Inflammatory macrophage treated with lipopolysaccharide for 4 hours (primary cell): ENCODE results near the gene PPM1L.

Source experiments
- DNase-seq: peaks from one replicate; pipeline ENCODE4 v3.0.0-alpha.2; 2020

Gene PPM1L

GRCh38 chr3:160857476-160858119 is 101.6 kb downstream of the PPM1L start:
- no peak for DNase-seq

GRCh38 chr3:160860346-160860745 is 104.3 kb downstream of the PPM1L start:
- DNase-seq: no peak

DNA sequence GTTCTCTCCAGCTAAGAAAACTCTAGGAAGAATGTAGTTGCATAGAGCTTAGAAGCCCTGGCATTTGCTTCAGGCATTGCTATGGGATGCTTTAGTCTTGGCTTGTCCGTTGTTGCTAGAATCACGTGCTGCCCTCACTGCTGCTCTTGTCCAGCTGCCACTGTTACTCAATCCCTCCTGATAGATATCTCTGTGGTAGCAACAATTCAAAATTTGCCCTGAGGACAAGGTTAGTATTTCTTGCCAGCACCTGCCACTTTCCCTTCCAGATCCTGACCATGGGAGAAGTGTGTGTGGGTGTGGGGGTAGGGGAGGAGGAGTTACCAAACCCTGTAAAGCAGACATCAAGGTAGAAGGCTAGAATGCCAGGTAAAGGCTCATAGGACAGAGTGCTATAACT is 113.8 kb downstream of the PPM1L start:
- DNase-seq: no peak

DNA sequence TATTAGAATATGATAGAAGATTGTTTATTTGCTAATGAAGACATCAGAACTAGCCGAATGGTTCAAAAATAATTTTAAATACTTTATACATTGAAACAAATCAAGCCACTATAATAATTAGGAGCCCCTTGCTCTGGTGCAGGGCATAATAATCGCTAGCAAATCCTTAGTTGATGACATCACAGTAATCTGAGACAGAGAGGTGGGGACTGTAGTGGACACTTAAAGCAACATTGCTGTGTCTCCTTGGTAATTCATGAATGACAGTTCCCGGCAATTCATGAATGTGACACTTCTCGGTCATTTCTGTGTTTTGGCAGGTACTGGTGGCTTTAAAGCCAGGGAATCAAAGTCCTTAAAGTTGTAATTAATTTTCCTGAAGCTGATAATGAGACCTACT is 114.3 kb downstream of the PPM1L start:
- DNase-seq: no peak

DNA sequence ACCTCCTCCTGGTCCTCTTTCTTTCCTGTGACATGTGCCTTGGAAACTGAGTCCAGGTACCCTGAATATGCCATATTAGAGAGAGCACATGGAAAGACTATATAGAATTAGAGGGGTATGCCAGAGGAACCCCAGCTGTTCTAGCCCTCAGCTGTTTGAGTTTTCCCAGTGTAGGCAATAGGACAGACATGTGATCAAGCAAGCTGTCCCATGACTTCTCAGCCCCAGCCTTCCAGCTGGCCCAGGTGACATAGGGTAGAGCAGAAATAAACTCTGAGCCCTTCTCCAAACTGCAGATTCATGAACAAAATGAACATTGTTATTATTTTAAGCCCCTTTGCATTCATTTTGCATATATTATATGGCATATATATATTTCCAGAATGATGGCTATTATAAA is 118.7 kb downstream of the PPM1L start:
- no peak for DNase-seq

GRCh38 chr3:160876643-160877042 is 120.6 kb downstream of the PPM1L start:
- no peak for DNase-seq

DNA sequence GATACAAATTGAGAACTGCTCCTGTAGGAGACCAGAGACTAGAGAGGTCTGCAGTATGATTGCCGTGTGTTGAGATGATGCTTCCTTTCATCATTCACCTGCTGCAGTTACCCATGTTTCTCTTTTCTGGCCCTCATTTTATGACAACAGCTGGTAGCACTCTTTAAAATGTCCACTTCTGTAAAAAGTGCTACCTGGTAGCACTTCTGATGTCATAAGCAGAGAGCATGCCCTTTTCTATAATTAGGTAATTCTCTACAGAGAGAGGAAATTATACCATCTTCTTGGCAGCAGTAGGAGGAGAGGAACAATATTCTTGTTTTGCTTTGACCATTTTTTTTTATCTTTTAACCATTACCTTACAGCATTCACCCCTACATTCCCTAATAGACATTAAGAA is 123.8 kb downstream of the PPM1L start:
- no peak for DNase-seq

DNA sequence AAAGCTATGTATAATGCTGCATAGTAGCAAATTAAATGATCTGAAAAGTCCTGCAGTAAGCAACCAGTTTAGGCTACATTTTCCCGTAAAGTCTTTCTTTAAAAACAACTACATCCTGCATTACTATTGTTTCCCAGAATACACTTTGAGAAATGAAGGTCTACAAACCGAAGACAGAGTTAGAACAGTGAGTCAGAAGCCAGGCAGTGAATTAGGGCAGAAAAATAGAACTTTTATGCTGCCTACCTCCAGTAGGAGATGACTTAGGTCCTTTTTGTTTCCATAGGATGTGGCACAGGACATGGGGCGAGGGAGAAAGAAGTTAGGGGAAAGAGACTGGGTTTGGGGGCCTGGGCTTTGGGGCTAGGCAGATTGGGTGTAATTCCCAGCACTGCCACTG is 127.3 kb downstream of the PPM1L start:
- DNase-seq: no peak

- no peak for DNase-seq
These were observed 129.8 kb downstream of the PPM1L start for GRCh38 chr3:160885791-160886286.

DNA sequence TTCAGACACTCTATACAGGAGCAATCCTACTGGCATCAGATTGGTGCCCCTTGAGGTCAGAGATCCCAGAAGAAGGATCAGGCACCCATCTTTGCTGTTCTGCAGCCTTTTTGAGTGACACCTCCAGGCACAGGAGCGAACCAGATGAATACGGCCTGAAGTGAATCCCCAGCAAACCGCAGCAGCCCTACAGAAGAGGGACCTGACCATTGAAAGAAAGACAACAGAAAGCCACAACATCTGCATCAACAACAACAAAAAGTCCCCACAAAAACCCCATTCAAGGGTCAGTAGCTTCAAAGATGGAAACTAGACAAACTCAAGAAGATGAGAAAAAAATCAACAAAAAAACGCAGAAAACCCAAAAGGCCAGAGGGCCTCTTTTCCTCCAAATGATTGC is 130.4 kb downstream of the PPM1L start:
- no peak for DNase-seq

DNA sequence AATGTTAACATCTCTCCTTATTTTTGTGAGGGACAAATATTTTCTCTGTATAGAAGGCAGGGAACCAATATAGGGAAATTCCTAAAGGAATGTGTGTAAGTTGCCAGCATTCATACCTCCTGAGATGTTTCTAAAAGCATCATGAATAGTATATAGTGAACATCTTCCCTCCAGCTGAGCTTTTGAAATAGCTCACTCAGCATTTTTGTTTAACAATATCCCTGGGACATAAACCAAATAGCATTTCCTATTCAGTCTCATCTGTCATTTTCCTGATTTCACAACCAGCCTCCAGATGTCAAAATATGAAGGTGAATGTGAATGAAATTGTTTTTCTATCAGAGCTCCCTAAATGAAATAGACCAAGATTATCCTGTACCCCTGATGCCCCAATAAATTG is 137.2 kb downstream of the PPM1L start:
- no peak for DNase-seq

DNA sequence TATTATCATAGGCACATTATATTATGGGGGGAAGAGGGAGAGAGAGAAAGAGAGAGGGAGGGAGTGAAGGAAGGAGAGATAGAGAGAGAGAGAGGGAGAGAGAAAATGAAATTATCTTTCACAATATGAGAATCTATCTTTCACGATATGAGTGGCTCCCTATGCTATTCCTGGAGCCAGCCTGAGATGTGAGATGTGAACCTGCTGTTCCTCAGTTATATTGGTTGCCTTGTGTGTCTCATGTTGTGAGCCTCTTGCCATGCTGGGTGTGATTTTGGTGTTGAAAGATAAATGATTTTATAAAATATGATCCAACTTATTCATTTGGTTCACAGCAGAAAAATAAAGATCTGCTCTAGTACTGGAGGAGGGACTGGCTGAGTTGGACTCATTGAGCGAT is 148.7 kb downstream of the PPM1L start:
- DNase-seq: no peak

DNA sequence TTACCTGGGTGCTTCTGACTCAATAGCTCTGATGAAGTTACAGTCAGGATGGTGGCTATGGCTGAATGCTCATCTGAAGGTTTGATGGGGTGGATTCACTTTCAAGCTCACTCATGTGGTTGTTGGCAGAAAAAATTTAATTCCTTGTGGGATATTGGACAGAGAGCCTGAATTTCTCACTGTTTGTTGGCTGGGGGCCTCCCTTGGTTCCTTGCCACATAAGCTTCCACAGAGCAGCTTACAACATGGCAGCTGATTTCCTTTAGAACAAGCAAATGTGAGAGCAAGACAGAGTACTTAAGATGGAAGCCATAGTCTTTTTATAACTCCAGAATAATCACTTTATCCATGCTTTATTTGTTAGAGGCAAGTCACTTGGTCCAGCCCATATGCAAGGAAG is 150.6 kb downstream of the PPM1L start:
- DNase-seq: no peak

GRCh38 chr3:160909917-160910316 is 153.9 kb downstream of the PPM1L start:
- DNase-seq: no peak

DNA sequence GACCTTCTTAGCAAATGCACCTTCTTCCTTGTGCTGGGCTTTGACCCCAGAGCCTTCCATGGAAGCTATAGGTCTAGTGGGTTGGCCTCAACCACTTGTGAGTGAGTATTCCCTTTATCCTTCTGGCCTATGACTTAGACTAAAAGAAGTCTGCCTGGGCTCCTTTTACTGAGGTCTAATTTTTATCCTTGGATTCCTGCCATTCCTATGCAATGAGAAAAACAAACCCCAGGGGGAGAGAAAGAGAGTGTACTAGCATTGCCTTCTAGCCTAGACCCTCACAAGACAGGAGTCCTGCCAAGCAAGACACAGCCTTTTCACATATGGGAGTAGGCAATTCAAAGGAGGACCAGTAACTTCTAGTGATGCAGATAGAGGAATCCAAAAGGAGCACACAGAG is 155.4 kb downstream of the PPM1L start:
- DNase-seq: no peak

DNA sequence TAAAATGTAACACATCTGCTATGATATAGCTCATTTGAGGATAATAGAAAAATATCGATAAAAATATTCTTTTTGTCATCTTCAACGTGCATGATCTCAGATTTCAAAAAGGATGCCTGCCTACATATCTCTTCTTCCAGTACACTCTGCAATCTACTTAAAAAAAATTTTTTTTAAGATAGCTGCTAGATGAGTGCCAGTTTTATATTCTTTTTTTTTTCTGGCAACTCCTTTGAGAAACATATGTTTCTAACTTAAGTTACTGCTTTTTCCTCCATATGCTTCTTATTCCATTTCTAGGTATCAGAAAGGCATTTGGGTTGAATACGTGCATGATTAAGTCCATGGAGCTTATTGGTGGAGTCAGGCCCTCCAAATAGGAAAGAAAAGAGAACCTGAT is 160.4 kb downstream of the PPM1L start:
- no peak for DNase-seq

- DNase-seq: no peak
These were observed 163.9 kb downstream of the PPM1L start for GRCh38 chr3:160919942-160920341.

DNA sequence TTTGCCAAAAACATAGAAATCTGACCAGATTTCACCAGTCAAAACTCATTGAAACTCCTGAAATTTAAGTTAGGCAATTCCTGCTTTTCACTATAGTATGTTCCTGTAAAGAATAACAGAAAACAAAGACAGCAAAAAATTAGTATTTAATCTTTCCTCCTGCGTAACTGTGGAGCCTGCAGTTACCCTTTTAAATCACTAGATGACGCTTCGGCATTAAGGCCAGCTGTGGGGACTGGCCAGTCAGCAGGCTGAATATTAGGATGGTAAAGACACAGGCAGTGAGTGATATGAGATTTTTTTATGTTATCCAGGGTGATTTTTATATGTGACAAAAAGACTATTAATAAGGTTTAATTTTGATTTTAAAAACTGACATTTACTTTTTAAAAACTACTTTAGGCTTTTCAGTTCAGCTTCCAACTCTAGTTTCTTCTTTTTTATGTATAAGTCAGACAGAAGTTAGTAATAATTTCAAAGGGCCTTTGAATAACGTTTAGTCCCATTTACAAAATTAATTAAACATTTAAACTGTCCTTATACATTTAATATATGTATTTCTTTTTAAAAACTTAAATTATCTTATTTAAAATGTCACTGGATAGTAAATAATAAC is 165.1 kb downstream of the PPM1L start:
- peak; percentile 32 for DNase-seq

DNA sequence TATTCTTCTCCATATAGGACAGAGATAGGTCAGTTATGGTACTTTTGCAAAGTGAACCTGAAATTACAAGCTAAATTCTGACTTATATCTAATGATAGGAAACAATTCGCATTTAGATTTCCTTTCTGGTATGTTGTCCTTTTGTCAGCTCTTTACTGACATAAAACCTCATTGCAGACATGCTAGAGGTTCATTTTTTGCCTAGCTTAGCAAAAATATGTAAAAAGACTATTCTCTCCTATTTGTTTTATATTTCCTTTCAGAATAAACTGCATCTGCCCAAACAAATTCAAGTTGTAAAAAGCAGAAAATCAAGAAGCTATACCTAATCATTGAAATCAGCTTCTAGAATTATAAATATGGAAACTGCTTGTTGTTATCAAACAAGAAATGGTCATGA is 168.7 kb downstream of the PPM1L start:
- no peak for DNase-seq

- DNase-seq: no peak
These were observed 171.6 kb downstream of the PPM1L start for GRCh38 chr3:160927620-160928019.

GRCh38 chr3:160928183-160928726 is 172.2 kb downstream of the PPM1L start:
- DNase-seq: no peak

DNA sequence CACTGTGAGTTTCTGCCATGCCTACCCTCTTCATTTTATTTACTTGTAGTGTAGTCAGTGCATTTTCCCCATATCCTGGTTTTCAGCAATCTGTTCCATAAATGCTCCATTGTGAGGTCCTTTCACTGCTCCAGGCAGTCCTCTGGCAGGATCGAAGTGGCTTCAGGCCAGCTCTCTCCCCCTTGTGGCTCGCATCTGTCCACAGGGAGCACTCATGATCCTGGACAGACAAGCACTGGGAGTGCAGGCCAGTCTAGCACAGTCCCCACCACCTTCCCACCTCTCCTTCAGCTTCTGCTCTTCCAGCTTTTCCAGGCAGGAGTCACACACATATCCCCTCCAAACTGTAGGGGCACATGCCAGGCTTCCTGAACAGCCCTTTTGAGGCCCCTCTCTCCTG is 173.6 kb downstream of the PPM1L start:
- no peak for DNase-seq

- no peak for DNase-seq
These were observed 175.4 kb downstream of the PPM1L start for GRCh38 chr3:160931474-160931873.

DNA sequence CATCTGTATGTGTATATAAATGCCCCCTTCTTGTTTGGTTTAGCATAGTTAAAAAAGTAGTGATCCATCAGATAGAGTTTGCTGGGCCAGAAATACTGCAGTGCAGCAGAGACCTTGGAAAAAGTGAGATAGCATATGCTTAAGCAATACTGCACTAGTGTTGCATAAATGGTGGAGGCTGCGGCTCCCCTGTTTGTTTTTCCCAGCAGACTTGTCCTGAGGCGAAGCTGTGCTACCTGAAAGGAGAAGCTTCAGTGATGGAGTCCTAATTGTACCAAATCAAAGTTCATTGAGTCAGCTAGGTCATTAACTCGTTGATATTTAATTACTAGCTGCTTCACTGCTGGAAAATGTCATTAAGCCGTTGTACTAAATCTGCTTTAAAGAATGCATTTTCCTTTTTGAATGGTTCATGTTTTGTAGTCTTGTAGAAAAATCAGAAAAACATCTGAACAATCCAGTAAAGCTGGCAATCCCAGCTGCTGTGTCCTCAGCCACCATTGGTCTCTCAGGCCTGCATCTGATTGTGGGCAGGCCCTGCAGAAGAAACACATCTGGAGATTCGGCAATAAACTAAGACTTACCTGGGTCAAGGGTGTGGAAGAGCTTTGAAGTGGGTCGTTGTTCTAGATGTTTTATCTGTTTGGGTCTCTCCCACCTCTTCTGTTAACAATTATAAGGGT is 179.5 kb downstream of the PPM1L start:
- DNase-seq: no peak
